ENCODE results near the gene MON1A. TPM values are rescaled to one million over a fixed set of nuclear protein-coding genes. Genes with fewer than 3 reads are reported as not detected.

MON1A gene
- total and polyA plus RNA-seq, 2 experiments from 2014 or later: 12.8 to 13.3 TPM

DNA sequence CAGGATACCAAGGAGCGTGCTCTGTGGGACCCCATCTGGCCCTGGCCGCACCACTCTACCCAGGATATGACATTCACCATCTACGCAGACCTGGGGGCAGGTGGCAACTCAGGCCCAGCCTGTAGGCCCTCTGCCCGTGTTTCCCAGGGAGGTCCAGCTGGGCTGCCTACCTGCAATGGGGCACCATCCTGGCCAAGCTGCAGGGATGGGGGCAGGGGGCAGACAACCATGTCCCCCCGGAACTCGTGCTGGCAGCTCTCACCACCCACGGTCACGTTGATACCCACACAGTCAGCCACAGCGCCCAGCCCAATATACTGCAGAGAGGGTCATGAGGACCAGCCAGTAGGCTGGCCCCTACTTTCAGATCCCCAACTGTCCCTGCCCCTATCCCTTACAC, 33.8 kb downstream of the MON1A start:
- Histone ChIP-seq H3K9me3 (ENCODE audit: low read depth) (no peaks in the 10 kb centered on the region), H3K4me3 (no peak overlapping the region), H3K4me1 (ENCODE audit: low read depth) (no peaks in the 10 kb centered on the region), H3K36me3 (no peaks in the 10 kb centered on the region), H3K27ac (no peak overlapping the region), H3K27me3 (no peaks in the 10 kb centered on the region)
- TF ChIP-seq, protein P1, sequence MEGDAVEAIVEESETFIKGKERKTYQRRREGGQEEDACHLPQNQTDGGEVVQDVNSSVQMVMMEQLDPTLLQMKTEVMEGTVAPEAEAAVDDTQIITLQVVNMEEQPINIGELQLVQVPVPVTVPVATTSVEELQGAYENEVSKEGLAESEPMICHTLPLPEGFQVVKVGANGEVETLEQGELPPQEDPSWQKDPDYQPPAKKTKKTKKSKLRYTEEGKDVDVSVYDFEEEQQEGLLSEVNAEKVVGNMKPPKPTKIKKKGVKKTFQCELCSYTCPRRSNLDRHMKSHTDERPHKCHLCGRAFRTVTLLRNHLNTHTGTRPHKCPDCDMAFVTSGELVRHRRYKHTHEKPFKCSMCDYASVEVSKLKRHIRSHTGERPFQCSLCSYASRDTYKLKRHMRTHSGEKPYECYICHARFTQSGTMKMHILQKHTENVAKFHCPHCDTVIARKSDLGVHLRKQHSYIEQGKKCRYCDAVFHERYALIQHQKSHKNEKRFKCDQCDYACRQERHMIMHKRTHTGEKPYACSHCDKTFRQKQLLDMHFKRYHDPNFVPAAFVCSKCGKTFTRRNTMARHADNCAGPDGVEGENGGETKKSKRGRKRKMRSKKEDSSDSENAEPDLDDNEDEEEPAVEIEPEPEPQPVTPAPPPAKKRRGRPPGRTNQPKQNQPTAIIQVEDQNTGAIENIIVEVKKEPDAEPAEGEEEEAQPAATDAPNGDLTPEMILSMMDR (IDR thresholded peaks at IDR 0.05; ENCODE audit: low read depth, low read length): no peak
- DNase-seq (ENCODE audit: low read depth in 1 of 2, low spot score in 1 of 2): no peak

DNA sequence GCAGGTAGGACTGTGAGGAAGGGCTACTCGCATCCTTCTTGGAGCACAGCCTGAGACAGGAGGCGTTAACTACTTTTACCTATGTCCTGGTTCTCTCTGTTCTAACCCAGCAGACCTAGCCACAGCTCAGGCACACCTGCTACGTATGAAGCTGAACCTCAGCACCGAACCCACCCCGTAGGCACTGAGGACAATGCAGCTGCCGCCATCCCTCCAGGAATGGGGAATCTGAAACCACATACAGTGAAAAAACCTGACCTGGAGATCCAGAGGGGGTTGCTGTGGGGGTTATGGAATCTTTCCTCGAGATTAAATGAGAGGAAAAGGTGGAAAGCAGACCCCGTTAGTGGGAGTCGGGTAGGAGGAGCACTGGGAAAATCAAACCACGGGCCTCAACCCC, 40.3 kb downstream of the MON1A start:
- no peak for DNase-seq (ENCODE audit: low read depth in 1 of 2, low spot score in 1 of 2)
- TF ChIP-seq, protein P1 (IDR thresholded peaks at IDR 0.05; ENCODE audit: low read depth, low read length): no peak
- no peaks in the 10 kb centered on the region for H3K9me3 ChIP-seq (ENCODE audit: low read depth)
- no peaks in the 10 kb centered on the region for H3K27me3 ChIP-seq
- no peak overlapping the region for H3K27ac ChIP-seq
- no peaks in the 10 kb centered on the region for H3K36me3 ChIP-seq
- H3K4me1 ChIP-seq (ENCODE audit: low read depth): peaks cover 6% of the 10 kb centered on the region
- H3K4me3 ChIP-seq: no peak overlapping the region

DNA sequence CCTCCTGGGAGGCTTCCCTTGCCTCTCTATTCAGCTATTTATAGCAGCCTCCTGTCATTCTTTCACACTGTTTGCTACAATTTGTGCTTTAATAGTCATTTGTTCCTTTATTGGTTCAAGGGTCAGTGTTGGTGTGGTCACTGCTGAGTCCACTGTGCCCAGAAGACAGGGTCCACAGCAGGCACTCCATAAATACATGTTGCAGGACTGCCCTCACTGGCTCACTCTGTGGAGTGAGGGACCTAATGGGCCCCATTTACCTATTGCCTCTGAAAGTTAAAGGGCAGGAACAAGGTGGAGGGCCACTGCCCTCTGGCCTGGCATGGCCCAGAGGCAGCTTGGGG, 42.7 kb downstream of the MON1A start:
- Histone ChIP-seq H3K9me3 (ENCODE audit: low read depth) (no peaks in the 10 kb centered on the region), H3K4me3 (no peak overlapping the region), H3K27ac (no peak overlapping the region), H3K36me3 (no peaks in the 10 kb centered on the region), H3K27me3 (no peaks in the 10 kb centered on the region), H3K4me1 (ENCODE audit: low read depth) (peaks cover 14% of the 10 kb centered on the region)
- TF ChIP-seq, protein P1 (IDR thresholded peaks at IDR 0.05; ENCODE audit: low read depth, low read length): no peak
- no peak for DNase-seq (ENCODE audit: low read depth in 1 of 2, low spot score in 1 of 2)

DNA sequence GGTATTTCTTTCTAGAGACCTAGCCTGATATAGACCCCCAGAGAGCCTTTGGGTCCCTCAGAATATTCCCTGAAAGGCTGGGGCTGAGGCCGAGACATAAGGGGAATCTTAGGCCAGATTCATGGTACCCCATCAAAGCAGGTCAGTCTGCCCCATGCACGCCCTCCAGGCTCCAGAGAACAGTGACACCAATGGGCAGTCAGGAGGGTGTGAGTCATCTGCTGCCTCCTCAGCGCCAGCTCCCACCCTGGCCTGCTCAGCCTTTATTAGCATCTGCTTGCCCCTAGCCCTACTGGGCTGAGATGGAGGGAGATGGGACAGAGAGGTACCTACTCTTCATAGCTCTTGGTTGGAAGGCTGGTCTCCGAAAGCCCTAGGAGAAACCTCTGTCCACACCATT, 45.6 kb downstream of the MON1A start:
- no peak for DNase-seq (ENCODE audit: low read depth in 1 of 2, low spot score in 1 of 2)
- TF ChIP-seq, protein P1 (IDR thresholded peaks at IDR 0.05; ENCODE audit: low read depth, low read length): no peak
- no peaks in the 10 kb centered on the region for H3K36me3 ChIP-seq
- no peak overlapping the region for H3K27ac ChIP-seq
- H3K4me3 ChIP-seq: no peak overlapping the region
- no peaks in the 10 kb centered on the region for H3K27me3 ChIP-seq
- H3K9me3 ChIP-seq (ENCODE audit: low read depth): no peaks in the 10 kb centered on the region
- peaks cover 38% of the 10 kb centered on the region for H3K4me1 ChIP-seq (ENCODE audit: low read depth)

DNA sequence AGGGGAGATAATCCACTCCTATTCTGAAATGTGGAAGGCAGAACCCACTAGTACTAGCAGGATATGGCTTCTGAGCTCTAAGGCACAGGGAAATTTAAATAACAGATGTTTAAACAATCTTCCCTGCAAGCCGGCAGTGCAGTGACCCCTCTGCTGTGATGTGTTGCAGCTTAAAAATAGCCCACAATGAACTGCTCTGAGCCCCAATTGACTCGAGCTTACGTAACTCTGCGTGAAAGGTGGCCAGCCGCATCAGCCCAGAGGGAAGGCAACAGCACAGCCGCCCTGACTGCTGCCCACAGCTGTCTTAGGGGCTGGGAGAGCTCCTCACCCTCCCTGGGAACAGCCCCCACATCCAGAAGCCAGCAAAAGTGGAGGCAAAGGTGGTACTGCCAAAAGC, 47.4 kb downstream of the MON1A start:
- peaks cover 38% of the 10 kb centered on the region for H3K4me1 ChIP-seq (ENCODE audit: low read depth)
- DNase-seq (ENCODE audit: low read depth in 1 of 2, low spot score in 1 of 2): no peak
- TF ChIP-seq, protein P1 (IDR thresholded peaks at IDR 0.05; ENCODE audit: low read depth, low read length): no peak
- H3K36me3 ChIP-seq: no peaks in the 10 kb centered on the region
- peak overlapping the region; percentile 79 for H3K27ac ChIP-seq
- no peak overlapping the region for H3K4me3 ChIP-seq
- no peaks in the 10 kb centered on the region for H3K27me3 ChIP-seq
- no peaks in the 10 kb centered on the region for H3K9me3 ChIP-seq (ENCODE audit: low read depth)

Measured in cardiac muscle cell (in vitro differentiated cells and primary cell).